H1 (cell line): ENCODE data around the gene CRYBG1. TPM values are rescaled to one million over a fixed set of nuclear protein-coding genes. Genes with fewer than 3 reads are reported as not detected.

ENCODE experiments used
- CTCF ChIA-PET: fragments of 300-600 bp; sonication (Branson Sonifier 250); formaldehyde crosslinking; loops from one replicate; lab custom pipeline; 2021; ENCODE audit not compliant: partially characterized antibody; lab: Charles Lee
- POLR2A ChIA-PET: fragments of 300-600 bp; sonication (Branson Sonifier 250); formaldehyde crosslinking; loops from one replicate; lab custom pipeline; 2021; ENCODE audit warnings: inconsistent platforms; ENCODE audit not compliant: partially characterized antibody; lab: Charles Lee
- DNase-seq, 2 experiments: peaks; one replicate each; pipeline versions ENCODE4 v3.0.0 to v3.0.0-alpha.2; 2010 to 2022; ENCODE audit warnings: low spot score in 2 of 2, low read depth in 1 of 2, mixed read lengths in 1 of 2
- FAIRE-seq: peaks from 2 replicates; lab custom pipeline; 2011; peaks lifted over from hg19 to GRCh38; lab: Jason Lieb, UNC
- H2AFZ ChIP-seq: 2 replicates; pipeline ENCODE4 v1.8.1; 2012; ENCODE audit warnings: low read length, inconsistent platforms
- H2AK5ac ChIP-seq: 2 replicates; pipeline ENCODE4 v1.6.1; 2013; ENCODE audit warnings: low read depth, low read length
- H2BK120ac ChIP-seq: replicated peaks from 2 replicates; pipeline ENCODE3; 2013; ENCODE audit warnings: low read depth, low read length, inconsistent platforms
- H2BK12ac ChIP-seq: 2 replicates; pipeline ENCODE4 v1.6.1; 2013; ENCODE audit warnings: low read depth, low read length
- H2BK15ac ChIP-seq: 2 replicates; pipeline ENCODE4 v1.6.1; 2013; ENCODE audit warnings: low read length
- H2BK20ac ChIP-seq: 2 replicates; pipeline ENCODE4 v1.6.1; 2013; ENCODE audit warnings: low read length
- H2BK5ac ChIP-seq: 2 replicates; pipeline ENCODE4 v1.6.1; 2013; ENCODE audit warnings: low read depth, low read length
- H3K14ac ChIP-seq: 2 replicates; pipeline ENCODE4 v1.6.1; 2013; ENCODE audit warnings: inconsistent platforms; ENCODE audit not compliant: insufficient read length
- H3K18ac ChIP-seq: 2 replicates; pipeline ENCODE4 v1.6.1; 2013; ENCODE audit warnings: low read length; ENCODE audit errors: extremely low read depth
- H3K23ac ChIP-seq: 2 replicates; pipeline ENCODE4 v1.6.1; 2013; ENCODE audit warnings: inconsistent platforms; ENCODE audit not compliant: insufficient read length
- H3K23me2 ChIP-seq: 2 replicates; pipeline ENCODE4 v1.6.1; 2013; ENCODE audit warnings: low read depth, low read length
- H3K27ac ChIP-seq: 2 replicates; pipeline ENCODE4 v1.6.1; 2011; ENCODE audit warnings: low read depth, low read length, inconsistent platforms
- H3K27me3 ChIP-seq, 4 experiments: replicated peaks in 1 of 4; 1 replicate in 1 of 4; 2 replicates in 3 of 4; pipeline versions ENCODE4 v1.6.1 to v1.8.1; 2011 to 2013; ENCODE audit warnings: low read length in 3 of 4, mild to moderate bottlenecking in 3 of 4, inconsistent platforms in 2 of 4, mixed read lengths in 2 of 4, moderate library complexity in 1 of 4; ENCODE audit not compliant: control insufficient read depth in 3 of 4, insufficient read depth in 3 of 4; ENCODE audit errors: extremely low read depth in 1 of 4
- H3K36me3 ChIP-seq, 4 experiments: 2 replicates each; pipeline versions ENCODE4 v1.6.1 to v1.8.1; 2011 to 2013; ENCODE audit warnings: mild to moderate bottlenecking in 4 of 4, low read length in 3 of 4, moderate library complexity in 2 of 4, control low read depth in 1 of 4, inconsistent platforms in 1 of 4; ENCODE audit not compliant: insufficient read depth in 4 of 4, control insufficient read depth in 2 of 4
- H3K4ac ChIP-seq: replicated peaks from 2 replicates; pipeline ENCODE3; 2013; ENCODE audit warnings: low read length, low read depth, mixed read lengths, inconsistent platforms; ENCODE audit not compliant: insufficient read length
- H3K4me1 ChIP-seq, 4 experiments: replicated peaks in 1 of 4; 1 replicate in 1 of 4; 2 replicates in 3 of 4; pipeline versions ENCODE4 v1.6.1 to v1.8.1; 2011 to 2013; ENCODE audit warnings: low read length in 3 of 4, inconsistent platforms in 2 of 4, mixed read lengths in 1 of 4; ENCODE audit not compliant: insufficient read depth in 4 of 4, control insufficient read depth in 3 of 4
- H3K4me2 ChIP-seq, 2 experiments: 2 replicates each; pipeline versions ENCODE4 v1.6.1 to v1.8.1; 2011 to 2013; ENCODE audit warnings: low read depth in 2 of 2, low read length in 2 of 2, control low read depth in 1 of 2, inconsistent platforms in 1 of 2, mild to moderate bottlenecking in 1 of 2; ENCODE audit not compliant: insufficient read depth in 1 of 2
- H3K4me3 ChIP-seq, 4 experiments: fragments of 200-600, 300-600 bp in 1 of 4; sonication (generic), shearing (Covaris generic), sonication (Bioruptor Twin) in 1 of 4; 2 replicates each; pipeline versions ENCODE4 v1.5.1 to v1.8.1; 2011 to 2016; ENCODE audit warnings: low read length in 4 of 4, low read depth in 3 of 4, control low read depth in 2 of 4, inconsistent platforms in 2 of 4, mild to moderate bottlenecking in 2 of 4, mixed read lengths in 1 of 4, moderate library complexity in 1 of 4; ENCODE audit not compliant: insufficient read depth in 2 of 4; ENCODE audit errors: extremely low read depth in 1 of 4
- H3K56ac ChIP-seq: replicated peaks from 2 replicates; pipeline ENCODE3; 2013; ENCODE audit warnings: low read depth, mild to moderate bottlenecking, mixed read lengths, low read length, inconsistent platforms; ENCODE audit not compliant: insufficient read length
- H3K79me1 ChIP-seq: 2 replicates; pipeline ENCODE4 v1.6.1; 2013; ENCODE audit warnings: low read depth, low read length, control low read depth
- H3K79me2 ChIP-seq, 2 experiments: 2 replicates each; pipeline versions ENCODE4 v1.6.1 to v1.8.1; 2012 to 2013; ENCODE audit warnings: low read length in 2 of 2, mild to moderate bottlenecking in 2 of 2, inconsistent platforms in 1 of 2; ENCODE audit not compliant: insufficient read depth in 2 of 2, control insufficient read depth in 1 of 2
- H3K9ac ChIP-seq, 4 experiments: replicated peaks in 1 of 4; 1 replicate in 1 of 4; 2 replicates in 3 of 4; pipeline versions ENCODE4 v1.6.1 to v1.8.1; 2011 to 2013; ENCODE audit warnings: low read depth in 3 of 4, low read length in 3 of 4, control low read depth in 2 of 4, mild to moderate bottlenecking in 2 of 4, moderate library complexity in 2 of 4, inconsistent platforms in 1 of 4; ENCODE audit errors: extremely low read depth in 1 of 4
- H3K9me3 ChIP-seq, 2 experiments: 2 replicates each; pipeline versions ENCODE4 v1.6.1 to v1.8.1; 2012 to 2013; ENCODE audit warnings: mild to moderate bottlenecking in 2 of 2, moderate library complexity in 2 of 2, control low read depth in 1 of 2, inconsistent platforms in 1 of 2, low read depth in 1 of 2, low read length in 1 of 2, mixed read lengths in 1 of 2; ENCODE audit not compliant: insufficient read depth in 2 of 2
- H4K20me1 ChIP-seq, 2 experiments: replicated peaks in 1 of 2; 2 replicates each; pipeline versions ENCODE3 to v1.8.1; 2011 to 2013; ENCODE audit warnings: inconsistent platforms in 2 of 2, low read length in 2 of 2, mild to moderate bottlenecking in 1 of 2; ENCODE audit not compliant: insufficient read depth in 2 of 2, control insufficient read depth in 1 of 2
- H4K5ac ChIP-seq: 2 replicates; pipeline ENCODE4 v1.6.1; 2013; ENCODE audit warnings: low read length, low read depth, mixed read lengths, inconsistent platforms; ENCODE audit not compliant: insufficient read length
- H4K8ac ChIP-seq: 2 replicates; pipeline ENCODE4 v1.8.0; 2013; ENCODE audit warnings: mild to moderate bottlenecking, moderate library complexity, low read length, inconsistent platforms; ENCODE audit not compliant: insufficient read depth; ENCODE audit errors: extremely low read depth
- H4K91ac ChIP-seq: replicated peaks from 2 replicates; pipeline ENCODE3; 2013; ENCODE audit warnings: low read length, mixed read lengths, inconsistent platforms; ENCODE audit not compliant: insufficient read length
- SP1 ChIP-seq: IDR thresholded peaks from 2 replicates; pipeline ENCODE4 v1.6.1; 2011; ENCODE audit warnings: low read depth, low read length
- TAF1 ChIP-seq: IDR thresholded peaks from 2 replicates; pipeline ENCODE4 v1.6.1; 2011; ENCODE audit warnings: mild to moderate bottlenecking, low read depth, low read length
- WGBS, 2 experiments: shearing (Covaris generic) in 1 of 2; methylation state at CpG; one replicate each; pipeline versions ENCODE4 v1.1.6 to v1.1.7; 2013 to 2015; ENCODE audit warnings: low lambda C conversion rate in 2 of 2, mixed read lengths in 2 of 2, inconsistent platforms in 1 of 2, low coverage in 1 of 2, missing lambda C conversion rate in 1 of 2; ENCODE audit not compliant: insufficient replicate concordance in 2 of 2, insufficient coverage in 1 of 2, insufficient read length in 1 of 2; ENCODE audit errors: extremely low coverage in 1 of 2, missing lambda C conversion rate in 1 of 2; 5-methylcytosine and 5-hydroxymethylcytosine counted together
- polyA plus RNA-seq, 7 experiments: library from polyadenylated mRNA; depleted of rRNA in 3 of 7; stranded (reverse) in 5 of 7; unstranded in 2 of 7; fragments of >200 nt in 5 of 7; fragments of 200-250 nt in 2 of 7; gene quantifications; 1 replicate in 5 of 7; 2 replicates in 1 of 7; 4 replicates in 1 of 7; pipeline versions ENCODE4 v1.2.1 to v1.2.3, GENCODE V29; 2011 to 2013; ENCODE audit warnings: missing spikeins in 2 of 7, mixed read lengths in 2 of 7
- total RNA-seq: library from RNA; stranded (reverse); fragmentation: NEBNext Ultra II Directional; extraction: Animal tissue kit (Norgen Biotek cat#: 25700); gene quantifications from 2 replicates; pipeline ENCODE4 v1.2.1, GENCODE V29; 2021

Gene CRYBG1
- total and polyA plus RNA-seq, 2 of the 8 experiments (the other 6 are each of a cell fraction or from before 2014, with no cell fraction given), result 2.2 to 11.6 TPM

DNA sequence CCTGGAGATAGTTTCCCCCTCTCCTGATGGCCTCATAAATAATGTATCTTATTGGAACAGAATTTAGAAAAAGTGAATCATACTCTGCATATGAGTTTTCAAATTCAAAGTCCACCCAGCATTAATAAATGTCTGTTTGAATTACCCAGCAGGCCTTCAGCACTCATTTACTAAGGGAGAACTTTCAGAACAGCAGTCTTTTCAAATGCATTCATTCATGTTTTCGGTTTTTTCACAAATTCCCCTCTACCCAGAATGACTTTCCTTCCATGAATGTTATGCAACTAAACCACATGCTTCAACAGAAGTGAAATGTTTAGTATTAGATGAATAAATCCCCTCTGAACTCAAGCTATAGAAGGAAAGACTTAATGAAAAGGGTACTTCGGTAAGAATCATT, 176.3 kb downstream of the CRYBG1 start:
- Histone ChIP-seq H3K4me3 (no peak overlapping the region), H2AFZ (no peak overlapping the region), H3K23me2 (no peaks in the 10 kb centered on the region), H3K4me2 (no peak overlapping the region), H3K14ac (no peak overlapping the region), H2BK12ac (no peak overlapping the region), H4K20me1 (no peaks in the 10 kb centered on the region), H3K79me2 (no peaks in the 10 kb centered on the region), H3K79me1 (no peaks in the 10 kb centered on the region), H3K4ac (no peak overlapping the region), H3K36me3 (no peaks in the 10 kb centered on the region), H2AK5ac (no peak overlapping the region), H2BK20ac (no peak overlapping the region), H3K9me3 (no peaks in the 10 kb centered on the region), H4K91ac (no peak overlapping the region), H3K23ac (no peak overlapping the region), H2BK15ac (no peak overlapping the region), H2BK5ac (no peak overlapping the region), H4K8ac (no peak overlapping the region), H3K27ac (no peak overlapping the region), H2BK120ac (no peak overlapping the region), H3K9ac (no peak overlapping the region), H3K4me1 (peaks cover 0 to 4% (median 0%) of the 10 kb centered on the region in 4 experiments; a peak in 1 of 7 replicates), H3K56ac (no peak overlapping the region), H3K27me3 (no peaks in the 10 kb centered on the region), H3K18ac (no peak overlapping the region), H4K5ac (no peak overlapping the region)
- DNase-seq (no peak), FAIRE-seq (no peak)
- 84% methylated on average over 2 of the region's 2 CpGs; no CpG with 5 or more reads in 1 of the 2 experiments for WGBS, 2 experiments
- TF ChIP-seq SP1 (no peak), TAF1 (no peak)
- ChIA-PET CTCF (interaction anchor here (2.1 kb wide), 1 partner anchor 30 kb away, joined by 4 read pairs; no protein-coding TSS in a partner anchor), POLR2A (no interaction called here)
